ACC112 (cell line): ENCODE measurements around the gene TYK2.
"Not testable (repeated sequence)": the region's sequence is repeated elsewhere in the genome, so short reads cannot be mapped to it uniquely, and the experiment has no call there.

ENCODE experiments used
- H2AFZ ChIP-seq: fragments of 200-600 bp; sonication (generic); one replicate; pipeline ENCODE4 v1.6.0; 2017; ENCODE audit warnings: antibody characterized with exemption, low read length; ENCODE audit not compliant: unreplicated experiment
- H3K27ac ChIP-seq: fragments of 200-600 bp; sonication (generic); 2 replicates; pipeline ENCODE4 v1.5.1; 2014; ENCODE audit warnings: low read depth, mild to moderate bottlenecking, antibody characterized with exemption, low read length, moderate library complexity
- H3K27me3 ChIP-seq: fragments of 200-600 bp; sonication (generic); 2 replicates; pipeline ENCODE4 v1.6.1; 2014; ENCODE audit warnings: mild to moderate bottlenecking, antibody characterized with exemption, low read length, moderate library complexity, mixed read lengths; ENCODE audit not compliant: insufficient read depth
- H3K36me3 ChIP-seq: fragments of 200-600 bp; sonication (generic); 2 replicates; pipeline ENCODE4 v1.6.1; 2016; ENCODE audit warnings: mild to moderate bottlenecking, antibody characterized with exemption, low read length, moderate library complexity, mixed read lengths; ENCODE audit not compliant: insufficient read depth
- H3K4me1 ChIP-seq: fragments of 200-600 bp; sonication (generic); one replicate; pipeline ENCODE4 v1.6.1; 2016; ENCODE audit warnings: low read length, mixed read lengths; ENCODE audit not compliant: insufficient read depth, unreplicated experiment, control insufficient read depth
- H3K4me3 ChIP-seq: fragments of 200-600 bp; sonication (generic); 2 replicates; pipeline ENCODE4 v1.5.1; 2014; ENCODE audit warnings: mild to moderate bottlenecking, low read depth, low read length
- H3K79me2 ChIP-seq: fragments of 200-600 bp; sonication (generic); one replicate; pipeline ENCODE4 v1.6.0; 2016; ENCODE audit warnings: low read length; ENCODE audit not compliant: control insufficient read depth, unreplicated experiment, insufficient read depth

TYK2 gene

GRCh38 chr19:10353793-10354391 lies 26.5 kb downstream of the TYK2 start:
- H3K36me3 ChIP-seq, result peaks cover 18% of the 10 kb centered on the region; the same call in 1 of the 2 replicates
- H3K27ac ChIP-seq, result no peak overlapping the region
- H2AFZ ChIP-seq, result no peak overlapping the region
- no peaks in the 10 kb centered on the region for H3K79me2 ChIP-seq
- no peaks in the 10 kb centered on the region for H3K4me1 ChIP-seq
- no peaks in the 10 kb centered on the region for H3K27me3 ChIP-seq
- H3K4me3 ChIP-seq, result no peak overlapping the region

GRCh38 chr19:10352764-10353671 lies 27.4 kb downstream of the TYK2 start:
- Histone ChIP-seq H3K4me3 (no peak overlapping the region), H3K27ac (no peak overlapping the region)

GRCh38 chr19:10346509-10346908 lies 33.9 kb downstream of the TYK2 start:
- H3K4me3 ChIP-seq, result no peak overlapping the region
- no peaks in the 10 kb centered on the region for H3K36me3 ChIP-seq
- no peaks in the 10 kb centered on the region for H3K27me3 ChIP-seq
- H3K27ac ChIP-seq, result peak overlapping the region; percentile 48
- H2AFZ ChIP-seq, result no peak overlapping the region
- H3K79me2 ChIP-seq, result no peaks in the 10 kb centered on the region
- H3K4me1 ChIP-seq, result peaks cover 3% of the 10 kb centered on the region

More at GRCh38 chr19:10352764-10353671, 27.4 kb downstream of the TYK2 start:
- Histone ChIP-seq H2AFZ (no peak overlapping the region), H3K27me3 (no peaks in the 10 kb centered on the region), H3K4me1 (no peaks in the 10 kb centered on the region), H3K79me2 (no peaks in the 10 kb centered on the region), H3K36me3 (peaks cover 18% of the 10 kb centered on the region; the same call in 1 of the 2 replicates)

- Histone ChIP-seq H3K4me3 (no peak overlapping the region), H3K79me2 (no peaks in the 10 kb centered on the region), H3K4me1 (peaks cover 3% of the 10 kb centered on the region), H2AFZ (no peak overlapping the region), H3K27ac (no peak overlapping the region), H3K27me3 (no peaks in the 10 kb centered on the region), H3K36me3 (no peaks in the 10 kb centered on the region)
Observed at GRCh38 chr19:10344780-10345179, 35.6 kb downstream of the TYK2 start.

GRCh38 chr19:10343495-10343894 lies 36.9 kb downstream of the TYK2 start:
- no peak overlapping the region for H3K4me3 ChIP-seq
- no peak overlapping the region for H3K27ac ChIP-seq
- no peak overlapping the region for H2AFZ ChIP-seq
- H3K27me3 ChIP-seq, result no peaks in the 10 kb centered on the region
- H3K4me1 ChIP-seq, result peaks cover 3% of the 10 kb centered on the region
- H3K36me3 ChIP-seq, result no peaks in the 10 kb centered on the region
- no peaks in the 10 kb centered on the region for H3K79me2 ChIP-seq

GRCh38 chr19:10339977-10340376 lies 40.4 kb downstream of the TYK2 start:
- H3K27me3 ChIP-seq, result no peaks in the 10 kb centered on the region
- H2AFZ ChIP-seq, result no peak overlapping the region
- H3K36me3 ChIP-seq, result no peaks in the 10 kb centered on the region
- H3K4me3 ChIP-seq, result no peak overlapping the region
- no peaks in the 10 kb centered on the region for H3K79me2 ChIP-seq
- no peak overlapping the region for H3K27ac ChIP-seq
- H3K4me1 ChIP-seq, result no peaks in the 10 kb centered on the region

GRCh38 chr19:10339380-10339960 lies 40.9 kb downstream of the TYK2 start, which contains the start of gene ICAM3:
ICAM3 (minus strand) TSS chr19:10339624; CDS start chr19:10339614, 10 bp downstream.
- H3K36me3 ChIP-seq, result no peaks in the 10 kb centered on the region
- no peak within 1 kb of the TSS for H2AFZ ChIP-seq
- no peaks in the 10 kb centered on the region for H3K27me3 ChIP-seq
- no peaks in the 10 kb centered on the region for H3K79me2 ChIP-seq
- H3K4me1 ChIP-seq, result no peaks in the 10 kb centered on the region
- no peak within 1 kb of the TSS for H3K4me3 ChIP-seq
- no peak within 1 kb of the TSS for H3K27ac ChIP-seq

GRCh38 chr19:10338940-10339339 lies 41.4 kb downstream of the TYK2 start:
- no peaks in the 10 kb centered on the region for H3K36me3 ChIP-seq
- H3K27me3 ChIP-seq, result no peaks in the 10 kb centered on the region
- H3K27ac ChIP-seq, result no peak overlapping the region
- no peak overlapping the region for H2AFZ ChIP-seq
- no peaks in the 10 kb centered on the region for H3K4me1 ChIP-seq
- no peak overlapping the region for H3K4me3 ChIP-seq
- no peaks in the 10 kb centered on the region for H3K79me2 ChIP-seq

- H2AFZ ChIP-seq, H3K4me3 ChIP-seq, H3K4me1 ChIP-seq, H3K36me3 ChIP-seq, H3K27me3 ChIP-seq, H3K27ac ChIP-seq: not testable (repeated sequence)
- peaks cover 11% of the 10 kb centered on the region for H3K79me2 ChIP-seq
Observed at GRCh38 chr19:10336725-10337124, 43.6 kb downstream of the TYK2 start.

- Histone ChIP-seq H3K79me2 (peaks cover 18% of the 10 kb centered on the region), H2AFZ (no peak overlapping the region), H3K4me3 (0 out of 2 replicates have a peak overlapping the region, but pooled peaks have one; percentile 91), H3K36me3 (no peaks in the 10 kb centered on the region), H3K27me3 (no peaks in the 10 kb centered on the region), H3K27ac (no peak overlapping the region), H3K4me1 (no peaks in the 10 kb centered on the region)
Observed at GRCh38 chr19:10335352-10335985, 44.9 kb downstream of the TYK2 start.
